Measurements from ENCODE around the gene CSNK1G3. TPM values are rescaled to one million over a fixed set of nuclear protein-coding genes. Genes with fewer than 3 reads are reported as not detected.
"Not testable (repeated sequence)": the region's sequence is repeated elsewhere in the genome, so short reads cannot be mapped to it uniquely, and the experiment has no call there.

CSNK1G3 gene
- total RNA-seq, 1 donor from 2014 or later, result 42.0 TPM

GRCh38 chr5:123617561-123617960 lies 105.6 kb downstream of the CSNK1G3 start:
- Histone ChIP-seq H3K4me3 (no peak overlapping the region), H3K9me3 (no peaks in the 10 kb centered on the region), H3K27me3 (no peaks in the 10 kb centered on the region), H3K36me3 (peaks cover 17% of the 10 kb centered on the region), H3K4me1 (no peaks in the 10 kb centered on the region), H3K27ac (no peak overlapping the region)
- ATAC-seq (no peak), DNase-seq (no peak)
- no peak for TF ChIP-seq CTCF (IDR thresholded peaks at IDR 0.05)
- intact Hi-C loops (cut with DNase I), result no loop called here

GRCh38 chr5:123626051-123626450 lies 114.1 kb downstream of the CSNK1G3 start:
- DNase-seq, result no peak
- intact Hi-C loops (cut with DNase I), result no loop called here
- no peak overlapping the region for H3K27ac ChIP-seq
- no peaks in the 10 kb centered on the region for H3K27me3 ChIP-seq
- no peak overlapping the region for H3K4me3 ChIP-seq
- no peaks in the 10 kb centered on the region for H3K36me3 ChIP-seq
- no peaks in the 10 kb centered on the region for H3K9me3 ChIP-seq
- no peak for TF ChIP-seq CTCF (IDR thresholded peaks at IDR 0.05)
- H3K4me1 ChIP-seq, result no peaks in the 10 kb centered on the region
- no peak for ATAC-seq

- no peak overlapping the region for H3K4me3 ChIP-seq
- H3K9me3 ChIP-seq, result no peaks in the 10 kb centered on the region
- intact Hi-C loops (cut with DNase I), result no loop called here
- ATAC-seq (peak; percentile 40), DNase-seq (no peak)
- H3K4me1 ChIP-seq, result no peaks in the 10 kb centered on the region
- TF ChIP-seq CTCF (IDR thresholded peaks at IDR 0.05), result no peak
- H3K36me3 ChIP-seq, result no peaks in the 10 kb centered on the region
- no peaks in the 10 kb centered on the region for H3K27me3 ChIP-seq
- no peak overlapping the region for H3K27ac ChIP-seq
These were observed 117.0 kb downstream of the CSNK1G3 start for GRCh38 chr5:123628860-123629544.

GRCh38 chr5:123636006-123636405 lies 124.0 kb downstream of the CSNK1G3 start:
- no peak for DNase-seq
- H3K4me3 ChIP-seq, result no peak overlapping the region
- no peaks in the 10 kb centered on the region for H3K27me3 ChIP-seq
- ATAC-seq, result no peak
- H3K36me3 ChIP-seq, result no peaks in the 10 kb centered on the region
- intact Hi-C loops (cut with DNase I), result no loop called here
- no peak for TF ChIP-seq CTCF (IDR thresholded peaks at IDR 0.05)
- no peak overlapping the region for H3K27ac ChIP-seq
- no peaks in the 10 kb centered on the region for H3K9me3 ChIP-seq
- H3K4me1 ChIP-seq, result no peaks in the 10 kb centered on the region

GRCh38 chr5:123637028-123637427 lies 125.1 kb downstream of the CSNK1G3 start:
- not testable (repeated sequence) for H3K27ac ChIP-seq

GRCh38 chr5:123639244-123639643 lies 127.3 kb downstream of the CSNK1G3 start:
- no peak for TF ChIP-seq CTCF (IDR thresholded peaks at IDR 0.05)
- Histone ChIP-seq H3K4me1 (no peaks in the 10 kb centered on the region), H3K4me3 (no peak overlapping the region), H3K9me3 (no peaks in the 10 kb centered on the region), H3K27ac (no peak overlapping the region), H3K27me3 (no peaks in the 10 kb centered on the region), H3K36me3 (no peaks in the 10 kb centered on the region)
- DNase-seq (no peak), ATAC-seq (no peak)
- intact Hi-C loops (cut with DNase I), result no loop called here

More at GRCh38 chr5:123637028-123637427, 125.1 kb downstream of the CSNK1G3 start:
- H3K9me3 ChIP-seq; H3K4me1 ChIP-seq; intact Hi-C loops (cut with DNase I); H3K36me3 ChIP-seq; H3K4me3 ChIP-seq; ATAC-seq; H3K27me3 ChIP-seq; DNase-seq: not testable (repeated sequence)

Measured in upper lobe of right lung (tissue), 1 donor.